K562 (cell line): ENCODE data around the gene PMPCA. TPM values are rescaled to one million over a fixed set of nuclear protein-coding genes. Genes with fewer than 3 reads are reported as not detected.

ENCODE experiments used
- ATAC-seq: fragments of 200-7000 bp; cut with Tn5 transposase; 3 replicates; pipeline ENCODE4 v1.9.1; 2020; ENCODE audit warnings: moderate library complexity
- BruUV-seq: library from RNA; stranded (reverse); fragments of 400-500 nt; replicated peaks from 2 replicates; lab custom pipeline; 2021; lab: Mats Ljungman, UMichigan
- CTCF ChIA-PET: fragments of 300-600 bp; formaldehyde crosslinking; extraction: SDS; loops from one replicate; lab custom pipeline; 2021; ENCODE audit warnings: low intra/inter-chr PET ratio; lab: Yijun Ruan, JAX
- POLR2A ChIA-PET: fragments of 300-600, 350-650 bp; sonication (Branson Sonifier 250); formaldehyde crosslinking; extraction: SDS; loops from one replicate; lab custom pipeline; 2021; ENCODE audit warnings: antibody characterized with exemption, inconsistent platforms; lab: Yijun Ruan, JAX
- DNase-seq, 4 experiments: peaks; one replicate each; pipeline versions ENCODE4 v3.0.0 to v3.0.0-alpha.2; 2011 to 2018; ENCODE audit warnings: low spot score in 3 of 4, mixed read lengths in 3 of 4; ENCODE audit errors: extremely low read depth in 1 of 4
- FAIRE-seq: peaks from 2 replicates; lab custom pipeline; 2011; peaks lifted over from hg19 to GRCh38; lab: Jason Lieb, UNC
- H2AFZ ChIP-seq: 2 replicates; pipeline ENCODE4 v1.6.0; 2011; ENCODE audit warnings: low read depth, low read length, control low read depth, inconsistent platforms
- H3K27ac ChIP-seq: fragments of 200-600 bp; 3 replicates; pipeline ENCODE4 v1.8.0; 2011; ENCODE audit warnings: low read depth, mild to moderate bottlenecking, control low read depth, inconsistent platforms, low read length, moderate library complexity, mixed read lengths; ENCODE audit errors: extremely low read depth
- H3K27me3 ChIP-seq, 2 experiments: fragments of 300-600 bp in 1 of 2; 2 replicates in 1 of 2; 3 replicates in 1 of 2; pipeline versions ENCODE4 v1.6.0 to v1.8.0; 2011; ENCODE audit warnings: inconsistent platforms in 2 of 2, low read length in 2 of 2, mild to moderate bottlenecking in 1 of 2, mixed read lengths in 1 of 2, moderate library complexity in 1 of 2; ENCODE audit not compliant: control insufficient read depth in 2 of 2, insufficient read depth in 2 of 2
- H3K36me3 ChIP-seq: fragments of 300-600 bp; 3 replicates; pipeline ENCODE4 v1.8.0; 2011; ENCODE audit warnings: mild to moderate bottlenecking, low read length, inconsistent platforms; ENCODE audit not compliant: control insufficient read depth, insufficient read depth
- H3K4me1 ChIP-seq, 2 experiments: fragments of 200-600 bp in 1 of 2; replicated peaks in 1 of 2; 2 replicates in 1 of 2; 3 replicates in 1 of 2; pipeline versions ENCODE4 v1.5.1 to v1.8.0; 2011; ENCODE audit warnings: inconsistent platforms in 2 of 2, low read length in 2 of 2, mild to moderate bottlenecking in 1 of 2, mixed read lengths in 1 of 2, moderate library complexity in 1 of 2; ENCODE audit not compliant: control insufficient read depth in 2 of 2, insufficient read depth in 2 of 2
- H3K4me2 ChIP-seq: 2 replicates; pipeline ENCODE4 v1.6.1; 2011; ENCODE audit warnings: low read length, control low read depth, inconsistent platforms, mixed read lengths; ENCODE audit not compliant: insufficient read depth
- H3K4me3 ChIP-seq: fragments of 200-600 bp; sonication (generic), shearing (Covaris generic); 2 replicates; pipeline ENCODE4 v1.5.1; 2016; ENCODE audit warnings: control low read depth, inconsistent platforms
- H3K79me2 ChIP-seq: fragments of 200-600 bp; 3 replicates; pipeline ENCODE4 v1.8.0; 2011; ENCODE audit warnings: low read length, inconsistent platforms; ENCODE audit not compliant: control insufficient read depth, insufficient read depth
- H3K9ac ChIP-seq, 2 experiments: 2 replicates each; pipeline versions ENCODE4 v1.6.0 to v1.6.1; 2011; ENCODE audit warnings: low read depth in 2 of 2, low read length in 2 of 2, control low read depth in 1 of 2, inconsistent platforms in 1 of 2, mild to moderate bottlenecking in 1 of 2, mixed read lengths in 1 of 2; ENCODE audit not compliant: insufficient read depth in 1 of 2
- H3K9me1 ChIP-seq: one replicate; pipeline ENCODE4 v1.6.0; 2011; ENCODE audit warnings: inconsistent platforms, mild to moderate bottlenecking, low read length, moderate library complexity; ENCODE audit not compliant: control insufficient read depth, insufficient read depth
- H3K9me3 ChIP-seq: replicated peaks from 2 replicates; pipeline ENCODE4 v1.5.1; 2011; ENCODE audit warnings: low read depth, low read length, inconsistent platforms; ENCODE audit not compliant: control insufficient read depth, insufficient read depth
- H4K20me1 ChIP-seq: replicated peaks from 2 replicates; pipeline ENCODE4 v1.6.1; 2011; ENCODE audit warnings: low read length, inconsistent platforms, mixed read lengths; ENCODE audit not compliant: control insufficient read depth, insufficient read depth
- CGGBP1 ChIP-seq: fragments of 250-450 bp; sonication (Bioruptor Pico); IDR thresholded peaks from 2 replicates; pipeline ENCODE4 v1.9.0; 2021; ENCODE audit warnings: mild to moderate bottlenecking
- E2F4 ChIP-seq: sonication (generic); formaldehyde crosslinking; IDR thresholded peaks from 2 replicates; pipeline ENCODE4 v1.8.0; 2022; ENCODE audit warnings: mild to moderate bottlenecking, low read depth, missing genetic modification reagents
- GABPA ChIP-seq: fragments of 200-800 bp; sonication (Bioruptor generic); conservative IDR thresholded peaks from 2 replicates; pipeline ENCODE4 v1.6.1; 2016; ENCODE audit warnings: low read depth, missing genetic modification characterization, missing compliant biosample characterization
- L3MBTL2 ChIP-seq: fragments of 450-650 bp; IDR thresholded peaks from 2 replicates; pipeline ENCODE4 v1.6.1; 2016; ENCODE audit warnings: mild to moderate bottlenecking, moderate library complexity
- MBD1 ChIP-seq: fragments of 250-450 bp; sonication (Bioruptor Pico); IDR thresholded peaks from 2 replicates; pipeline ENCODE4 v1.8.0; 2022; ENCODE audit warnings: inconsistent platforms
- MEF2A ChIP-seq: IDR thresholded peaks from 2 replicates; pipeline ENCODE4 v1.6.1; 2011; ENCODE audit warnings: low read depth, mild to moderate bottlenecking, low read length, moderate library complexity; ENCODE audit not compliant: control insufficient read depth
- MTA1 ChIP-seq: fragments of 450-650 bp; IDR thresholded peaks from 2 replicates; pipeline ENCODE4 v1.6.1; 2017; ENCODE audit warnings: borderline replicate concordance
- NR2C1 ChIP-seq, 2 experiments: fragments of 450-650 bp; IDR thresholded peaks; 2 replicates each; pipeline ENCODE4 v1.6.1; 2017; ENCODE audit warnings: mild to moderate bottlenecking in 2 of 2, antibody characterized with exemption in 1 of 2, inconsistent platforms in 1 of 2, missing compliant biosample characterization in 1 of 2, missing genetic modification characterization in 1 of 2
- RFX7 ChIP-seq: fragments of 250-450 bp; sonication (Bioruptor Pico); IDR thresholded peaks from 2 replicates; pipeline ENCODE4 v1.5.1; 2021; ENCODE audit warnings: mild to moderate bottlenecking
- SRSF3 ChIP-seq: fragments of 200-400 bp; formaldehyde crosslinking; IDR thresholded peaks from 2 replicates; pipeline ENCODE4 v1.6.1; 2016; ENCODE audit warnings: mild to moderate bottlenecking, low read length, moderate library complexity; ENCODE audit not compliant: insufficient read depth
- ZNF3 ChIP-seq: fragments of 250-450 bp; sonication (Bioruptor Pico); IDR thresholded peaks from 2 replicates; pipeline ENCODE4 v1.5.0; 2021; ENCODE audit warnings: mild to moderate bottlenecking, moderate library complexity
- ZNF384 ChIP-seq: IDR thresholded peaks from 2 replicates; pipeline ENCODE4 v1.6.1; 2012; ENCODE audit warnings: low read depth, low read length, improper control_type of control experiment
- WGBS: fragments of 100-300 bp; shearing (Covaris generic); methylation state at CpG from one replicate; pipeline ENCODE4 v1.1.6; 2016; ENCODE audit warnings: low coverage, mixed read lengths; ENCODE audit not compliant: insufficient coverage; ENCODE audit errors: missing lambda C conversion rate; 5-methylcytosine and 5-hydroxymethylcytosine counted together
- in situ Hi-C: fragments of 300-500 bp; cut with MboI; formaldehyde crosslinking; loops from 4 replicates; pipeline ENCODE4 v1.15.0; 2018; ENCODE audit warnings: inconsistent platforms, mixed read lengths
- intact Hi-C: fragments of 100-400 bp; cut with micrococcal nuclease; formaldehyde crosslinking; loops from 2 replicates; pipeline ENCODE4 v1.14.2; 2022
- polyA plus RNA-seq, 8 experiments: library from polyadenylated mRNA; depleted of rRNA in 4 of 8; stranded (reverse) in 5 of 8; unstranded in 3 of 8; fragments of >200 nt; fragmentation: Nextera tagmentation in 2 of 8; fragmentation: Illumina TruSeq in 1 of 8; extraction: Ambion mirVana in 2 of 8; extraction: Trizol in 1 of 8; gene quantifications; 2 replicates each; pipeline versions ENCODE4 v1.2.1 to v1.2.3, GENCODE V29; 2011 to 2014; ENCODE audit warnings: inconsistent platforms in 1 of 8, missing spikeins in 1 of 8
- total RNA-seq, 7 experiments: library from RNA; depleted of rRNA in 6 of 7; stranded (reverse); fragments of >200 nt in 6 of 7; fragmentation: Illumina TruSeq in 2 of 7; extraction: Trizol in 2 of 7; gene quantifications; 2 replicates each; pipeline versions ENCODE4 v1.2.1 to v1.2.3, GENCODE V29; 2011 to 2021; ENCODE audit warnings: low replicate concordance in 1 of 7
- TF ChIP-seq, protein P1 (sequence below), 2 experiments: IDR thresholded peaks; 2 replicates each; pipeline ENCODE4 v1.6.1; 2011; ENCODE audit warnings: borderline replicate concordance in 1 of 2, control low read depth in 1 of 2, low read depth in 1 of 2, low read length in 1 of 2, mild to moderate bottlenecking in 1 of 2, mixed read lengths in 1 of 2, moderate library complexity in 1 of 2; ENCODE audit not compliant: insufficient read depth in 1 of 2, insufficient read length in 1 of 2, poor library complexity in 1 of 2, severe bottlenecking in 1 of 2; ENCODE audit errors: extremely low read depth in 1 of 2
- TF ChIP-seq, protein P2 (sequence below): conservative IDR thresholded peaks from 2 replicates; pipeline ENCODE4 v1.6.1; 2011; ENCODE audit warnings: low read depth, mild to moderate bottlenecking, low read length; ENCODE audit not compliant: control insufficient read depth

Gene PMPCA
- total and polyA plus RNA-seq, 9 of the 15 experiments (the other 6 are each of a cell fraction or from before 2014, with no cell fraction given): 23.9 to 143 (median 86.6) TPM

- DNase-seq (peak; percentile 84 to 95 (median 94)), FAIRE-seq (no peak), ATAC-seq (peak; percentile 88)
- peak within 1 kb of the TSS; percentile 82 to 98; a peak in 3 of 4 replicates for H3K9ac ChIP-seq
- peak within 1 kb of the TSS; percentile 83 for H3K4me2 ChIP-seq
- BruUV-seq: no TSS peak
- peaks cover 66% of the 10 kb centered on the region; the same call in 2 of the 3 replicates for H3K36me3 ChIP-seq
- no peaks in the 10 kb centered on the region for H3K9me3 ChIP-seq
- 11% methylated on average over 47 of the region's 90 CpGs for WGBS
- POLR2A ChIA-PET: interaction anchor here (1.0 to 2.2 kb wide), 5 partner anchors 9 to 30 kb away, joined by 3 to 9 read pairs (median 4); partner anchors contain the start of genes ENTR1 and PMPCA
- peaks cover 14% of the 10 kb centered on the region for H3K9me1 ChIP-seq
- peak within 1 kb of the TSS; percentile 79 for H2AFZ ChIP-seq
- in situ Hi-C loops: no loop called here
- peaks cover 47% of the 10 kb centered on the region for H3K79me2 ChIP-seq
- peaks cover 34% of the 10 kb centered on the region for H4K20me1 ChIP-seq
- H3K4me1 ChIP-seq: peaks cover 21 to 52% of the 10 kb centered on the region in 2 experiments
- peak within 1 kb of the TSS; percentile 92 for H3K4me3 ChIP-seq
- intact Hi-C loops: no loop called here
- peak within 1 kb of the TSS; percentile 87 for H3K27ac ChIP-seq
- CTCF ChIA-PET: no interaction called here
- no peaks in the 10 kb centered on the region for H3K27me3 ChIP-seq
- TF ChIP-seq MBD1: no peak
- TF ChIP-seq, protein P1, sequence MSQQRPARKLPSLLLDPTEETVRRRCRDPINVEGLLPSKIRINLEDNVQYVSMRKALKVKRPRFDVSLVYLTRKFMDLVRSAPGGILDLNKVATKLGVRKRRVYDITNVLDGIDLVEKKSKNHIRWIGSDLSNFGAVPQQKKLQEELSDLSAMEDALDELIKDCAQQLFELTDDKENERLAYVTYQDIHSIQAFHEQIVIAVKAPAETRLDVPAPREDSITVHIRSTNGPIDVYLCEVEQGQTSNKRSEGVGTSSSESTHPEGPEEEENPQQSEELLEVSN (IDR thresholded peaks at IDR 0.05; ENCODE audit: borderline replicate concordance in 1 of 2, extremely low read depth in 1 of 2, insufficient read depth in 1 of 2, insufficient read length in 1 of 2, low read depth in 1 of 2, low read length in 1 of 2, poor library complexity in 1 of 2, severe bottlenecking in 1 of 2): peak in 1 of 2 experiments; percentile 14
- no peak for TF ChIP-seq CGGBP1 (CRISPR knock-in tag)
- TF ChIP-seq MEF2A: no peak
- no peak for TF ChIP-seq L3MBTL2
- no peak for TF ChIP-seq RFX7 (CRISPR knock-in tag)
- peak; percentile 38; the same call in 1 of the 2 replicates for TF ChIP-seq GABPA (tag)
- no peak for TF ChIP-seq MTA1
- no peak for TF ChIP-seq ZNF384
- no peak for TF ChIP-seq E2F4 (CRISPR knock-in tag)
- TF ChIP-seq ZNF3 (CRISPR knock-in tag): no peak
- TF ChIP-seq NR2C1 (IDR thresholded peaks at IDR 0.05): no peak
- no peak for TF ChIP-seq NR2C1 (tag; IDR thresholded peaks at IDR 0.05)
- TF ChIP-seq, protein P2, sequence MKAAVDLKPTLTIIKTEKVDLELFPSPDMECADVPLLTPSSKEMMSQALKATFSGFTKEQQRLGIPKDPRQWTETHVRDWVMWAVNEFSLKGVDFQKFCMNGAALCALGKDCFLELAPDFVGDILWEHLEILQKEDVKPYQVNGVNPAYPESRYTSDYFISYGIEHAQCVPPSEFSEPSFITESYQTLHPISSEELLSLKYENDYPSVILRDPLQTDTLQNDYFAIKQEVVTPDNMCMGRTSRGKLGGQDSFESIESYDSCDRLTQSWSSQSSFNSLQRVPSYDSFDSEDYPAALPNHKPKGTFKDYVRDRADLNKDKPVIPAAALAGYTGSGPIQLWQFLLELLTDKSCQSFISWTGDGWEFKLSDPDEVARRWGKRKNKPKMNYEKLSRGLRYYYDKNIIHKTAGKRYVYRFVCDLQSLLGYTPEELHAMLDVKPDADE: peak; percentile 23; the same call in 1 of the 2 replicates
- no peak for TF ChIP-seq SRSF3
Observed at GRCh38 chr9:136439481-136440408, 29.3 kb downstream of the PMPCA start, which contains the start of gene INPP5E. Gene INPP5E (minus strand): TSS chr9:136439845. CDS start chr9:136439419, 426 bp downstream.
